Measurements from ENCODE around the gene TAF5L.
"Not testable (repeated sequence)": the region's sequence is repeated elsewhere in the genome, so short reads cannot be mapped to it uniquely, and the experiment has no call there.

The TAF5L gene

GRCh38 chr1:229641306-229641705 is 15.4 kb upstream of the TAF5L start:
- DNase-seq: no peak

DNA sequence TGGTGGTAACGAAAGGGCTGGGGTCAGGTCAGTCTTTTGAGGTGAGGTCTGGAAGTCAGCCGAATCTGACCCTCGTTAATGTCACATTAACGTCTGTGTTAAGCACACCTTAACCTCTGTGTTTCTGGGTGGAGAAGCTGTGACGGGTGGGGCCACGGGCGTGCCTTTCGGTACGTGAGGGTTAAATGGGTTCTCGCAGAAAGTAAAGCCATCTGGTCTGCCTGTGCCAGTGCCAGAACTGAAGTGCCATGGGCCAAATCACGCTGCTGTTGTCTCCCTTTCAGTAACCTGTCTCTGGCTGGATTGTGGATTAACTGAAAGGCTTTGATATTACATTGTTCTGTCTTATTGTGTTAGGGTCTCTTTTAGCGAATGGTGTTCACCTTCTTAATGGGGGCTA is 14.5 kb upstream of the TAF5L start:
- no peak for DNase-seq

- DNase-seq: no peak
These were observed 11.8 kb upstream of the TAF5L start for GRCh38 chr1:229637746-229638145.

GRCh38 chr1:229636042-229636441 is 10.1 kb upstream of the TAF5L start:
- DNase-seq: no peak

DNA sequence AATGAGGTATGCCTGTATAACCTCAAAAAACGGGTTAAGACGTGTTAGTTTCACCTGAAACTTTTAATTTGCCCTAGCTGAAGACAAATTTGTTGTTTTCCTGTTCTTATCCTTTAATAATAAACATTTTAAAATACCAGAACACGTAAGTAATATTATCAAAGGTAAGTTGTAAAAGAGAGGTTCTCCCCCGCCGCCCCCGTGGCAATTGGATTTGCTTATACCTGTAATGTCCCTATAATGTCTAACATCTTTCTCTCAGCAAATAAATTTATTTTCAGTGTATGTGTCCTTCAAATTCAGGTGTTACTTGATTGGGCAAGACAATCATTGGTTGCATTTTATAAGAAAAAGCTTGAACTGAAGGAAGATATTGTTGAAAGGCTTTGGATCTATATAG is 6.0 kb upstream of the TAF5L start:
- DNase-seq: no peak

DNA sequence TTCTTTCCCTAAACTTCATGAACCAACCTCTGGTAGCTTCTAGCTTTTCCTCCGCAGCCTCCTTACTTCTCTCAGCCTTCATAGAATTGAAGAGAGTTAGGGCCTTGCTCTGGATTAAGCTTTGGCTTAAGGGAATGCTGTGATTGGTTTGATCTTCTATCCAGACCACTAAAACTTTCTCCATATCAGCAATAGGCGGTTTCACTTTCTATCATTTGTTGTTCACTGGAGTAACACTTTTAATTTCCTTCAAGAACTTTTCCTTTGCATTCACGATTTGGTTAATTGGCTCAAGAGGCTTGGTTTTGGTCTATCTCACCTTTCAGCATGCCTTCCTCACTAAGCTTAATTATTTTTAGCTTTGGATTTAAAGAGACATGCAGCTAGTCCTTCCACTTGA is 5.2 kb upstream of the TAF5L start:
- DNase-seq: no peak

DNA sequence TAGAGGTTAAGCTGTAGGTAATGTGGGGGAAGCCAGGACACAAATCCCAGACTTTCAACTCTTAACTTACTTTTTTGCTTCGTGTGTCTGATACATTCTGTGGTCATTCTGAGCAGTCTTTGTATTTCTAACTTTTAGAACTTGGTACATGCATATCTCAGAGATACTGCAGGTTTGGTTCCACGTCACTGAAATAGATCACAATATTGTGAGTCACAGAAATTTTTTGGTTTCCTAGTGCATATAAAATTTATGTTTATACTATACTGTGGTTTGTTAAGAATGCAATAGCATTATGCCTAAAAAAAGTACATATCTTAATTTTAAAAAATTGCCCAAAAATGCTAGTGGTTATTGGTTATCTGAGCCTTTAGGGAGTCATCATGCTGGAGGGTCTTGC is 3.3 kb upstream of the TAF5L start:
- DNase-seq: no peak

DNA sequence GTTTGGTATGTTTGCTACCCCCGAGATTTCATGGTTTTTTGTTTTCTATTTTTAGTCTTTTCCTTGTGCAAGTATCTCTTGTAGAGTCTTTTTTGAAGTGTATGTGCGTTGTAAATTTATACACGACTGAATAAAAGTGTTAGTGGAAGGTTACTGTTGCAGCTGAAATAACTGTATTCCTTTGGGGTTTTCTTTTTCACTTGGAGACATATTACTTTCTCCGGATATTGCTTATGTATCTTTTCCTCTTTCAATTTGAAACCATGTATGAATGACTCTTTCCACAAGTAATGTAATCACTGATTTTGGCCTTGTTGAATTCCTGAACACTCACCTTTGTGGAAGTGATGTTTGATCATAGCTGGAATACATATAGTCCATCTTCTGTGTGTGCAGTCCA is 1.1 kb upstream of the TAF5L start:
- no peak for DNase-seq

DNA sequence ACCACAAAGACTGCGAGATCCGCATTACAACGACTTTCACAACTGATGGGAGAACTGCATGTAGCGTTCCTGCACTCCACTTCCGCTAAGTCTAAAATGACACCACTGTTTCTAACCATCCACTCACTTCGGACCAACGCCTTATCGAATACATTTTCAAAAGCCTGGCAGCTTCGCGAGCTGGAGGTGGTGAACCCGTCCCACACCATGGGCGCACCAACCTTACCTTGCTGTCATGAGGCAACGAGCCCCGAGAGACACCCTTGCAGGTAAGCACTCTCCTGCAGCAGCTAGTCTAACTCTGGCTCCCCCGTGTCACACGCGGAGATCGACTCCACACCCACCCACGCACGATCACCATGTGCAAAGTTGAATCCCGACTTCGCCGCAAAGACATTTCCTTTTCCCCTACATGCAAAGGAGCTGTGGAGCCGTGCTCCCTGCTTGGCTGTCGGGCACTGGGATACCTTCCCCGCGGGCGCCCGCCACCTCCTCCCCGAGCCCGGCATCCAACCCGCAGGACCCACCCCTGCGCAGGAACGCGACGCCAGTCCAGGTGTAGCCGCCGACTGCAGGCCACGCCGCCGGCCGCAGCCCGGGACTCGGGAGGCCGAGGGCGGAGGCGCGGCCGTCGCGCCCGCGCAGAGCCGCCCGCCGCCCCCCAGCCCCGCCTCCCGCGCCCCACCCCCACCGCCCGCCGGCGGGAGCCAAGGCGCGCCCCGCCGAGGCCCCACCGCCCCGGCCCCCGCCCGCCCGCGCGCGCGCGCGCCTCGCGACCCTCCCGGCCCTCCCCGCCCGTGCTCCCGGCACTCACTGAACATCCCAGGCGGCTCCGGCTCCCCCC is 629 bp downstream of the TAF5L start:
- DNase-seq: peak; percentile 58

DNA sequence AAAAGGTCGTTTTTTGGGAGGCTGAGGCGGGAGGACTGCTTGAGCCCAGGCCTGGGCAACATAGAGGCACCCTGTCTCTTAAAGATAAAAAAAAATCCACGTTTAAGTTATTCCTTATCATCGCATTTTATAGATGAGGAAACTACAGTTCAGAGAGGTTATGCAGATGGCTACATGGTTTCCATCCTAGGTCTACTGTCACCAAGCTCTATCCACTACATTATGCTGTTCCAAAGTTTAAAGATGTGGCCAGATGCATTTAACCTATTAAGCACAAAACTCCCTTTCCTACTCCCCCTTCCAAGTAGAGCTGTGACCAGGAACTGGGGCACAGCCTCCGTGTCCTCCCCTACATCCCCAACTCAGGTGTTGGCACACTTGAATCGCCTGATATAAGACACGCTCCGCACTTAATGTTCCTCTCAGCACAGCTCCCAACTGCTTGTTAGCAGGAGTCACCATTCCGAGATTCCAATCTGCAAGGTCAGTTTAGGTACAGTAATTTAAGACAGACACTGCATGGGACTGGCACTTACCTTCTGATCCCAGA is 1.3 kb downstream of the TAF5L start:
- no peak for DNase-seq

- no peak for DNase-seq
These were observed 2.1 kb downstream of the TAF5L start for GRCh38 chr1:229623838-229624237.

DNA sequence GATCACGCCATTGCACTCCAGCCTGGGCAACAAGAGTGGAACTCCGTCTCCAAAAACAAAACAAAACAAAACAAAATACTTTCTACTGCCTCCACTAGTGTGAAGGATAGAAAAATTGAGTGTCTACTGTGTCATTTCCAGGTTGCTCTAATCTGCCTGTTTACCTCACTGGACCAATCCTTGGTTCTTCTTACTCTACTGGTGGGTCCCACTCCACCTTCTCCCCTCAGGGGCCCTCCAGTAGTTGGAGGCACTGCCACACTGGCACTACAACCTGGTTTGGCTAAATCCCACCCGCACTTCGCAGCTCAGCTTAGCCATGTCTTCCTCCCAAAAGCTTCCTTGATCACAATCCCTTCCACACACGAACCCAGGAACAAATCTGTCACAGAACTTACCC is 2.7 kb downstream of the TAF5L start:
- DNase-seq: no peak

- DNase-seq: not testable (repeated sequence)
These were observed 3.2 kb downstream of the TAF5L start for GRCh38 chr1:229622641-229623120.

DNA sequence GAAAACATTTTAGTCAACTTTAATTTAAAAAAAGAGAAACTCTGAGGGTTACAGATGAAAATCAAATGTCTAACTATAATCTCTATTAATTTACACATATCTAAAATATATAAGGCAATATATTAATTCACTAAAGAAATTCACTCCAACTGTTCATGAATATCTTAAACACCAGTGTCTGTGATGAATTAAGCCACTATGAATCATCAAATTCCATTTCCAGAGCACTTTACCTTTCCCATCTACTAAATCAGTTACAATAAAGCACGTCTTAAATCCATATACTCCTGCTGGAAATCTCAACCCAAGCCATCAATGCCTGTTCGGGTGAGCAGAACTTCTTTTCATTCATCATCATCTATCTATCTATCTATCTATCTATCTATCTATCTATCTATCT is 4.3 kb downstream of the TAF5L start:
- no peak for DNase-seq

- DNase-seq: no peak
These were observed 5.0 kb downstream of the TAF5L start for GRCh38 chr1:229620876-229621275.

- no peak for DNase-seq
These were observed 6.3 kb downstream of the TAF5L start for GRCh38 chr1:229619614-229620013.

- DNase-seq: no peak
These were observed 6.9 kb downstream of the TAF5L start for GRCh38 chr1:229619002-229619401.

- no peak for DNase-seq
These were observed 8.4 kb downstream of the TAF5L start for GRCh38 chr1:229617351-229618100.

DNA sequence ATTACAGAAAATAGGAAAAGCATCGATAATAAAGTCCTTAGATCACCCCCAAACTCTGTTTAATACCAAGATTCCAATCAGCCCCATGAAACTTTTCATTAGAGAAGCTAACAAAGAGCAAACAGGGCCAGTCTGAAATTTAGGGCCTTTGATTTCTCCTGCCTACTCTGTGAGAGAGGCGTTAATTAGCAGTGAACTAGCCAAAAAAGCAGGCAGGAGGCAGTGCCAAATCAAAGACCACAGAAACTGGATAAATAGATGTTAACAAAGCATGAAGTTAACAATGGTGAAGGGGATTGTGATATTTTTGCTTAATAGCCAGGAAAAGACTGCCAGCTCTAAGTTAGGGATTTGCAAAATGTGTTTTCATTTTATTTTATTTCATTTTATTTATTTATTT is 11.2 kb downstream of the TAF5L start:
- DNase-seq: no peak

- DNase-seq: no peak
These were observed 12.0 kb downstream of the TAF5L start for GRCh38 chr1:229613938-229614337.

GRCh38 chr1:229608590-229608989 is 17.3 kb downstream of the TAF5L start:
- no peak for DNase-seq

DNA sequence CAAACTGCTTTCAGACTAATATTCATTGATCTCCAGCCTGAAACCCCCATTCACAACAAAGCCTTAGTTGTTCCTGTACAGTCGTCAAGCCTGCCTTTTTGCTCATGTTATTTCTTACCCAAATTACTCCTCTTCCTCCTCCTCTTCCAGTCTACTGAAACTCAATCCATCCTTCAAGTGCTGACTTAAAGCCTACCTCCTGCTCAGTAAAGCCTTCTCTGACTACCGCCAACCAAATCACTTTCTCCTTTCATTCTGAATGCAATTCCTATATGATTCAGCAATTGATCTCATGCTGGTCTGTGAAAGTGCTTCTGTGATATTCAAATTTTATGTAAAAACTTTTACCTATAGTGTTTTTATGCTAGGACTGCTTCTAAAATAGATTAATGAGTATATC is 18.6 kb downstream of the TAF5L start:
- DNase-seq: no peak

GRCh38 chr1:229603371-229604005 is 22.4 kb downstream of the TAF5L start:
- DNase-seq: no peak

Data from activated naive CD4-positive, alpha-beta T cell treated with anti-CD3 and anti-CD28 coated beads, Interleukin-2, amount 50 U/mL, for 16 hours (primary cell).